HCT116 (cell line): ENCODE measurements around the gene CFAP92. TPM values are rescaled to one million over a fixed set of nuclear protein-coding genes. Genes with fewer than 3 reads are reported as not detected.

ENCODE experiments used
- ATAC-seq: fragments of 200-7000 bp; cut with Tn5 transposase; 2 replicates; pipeline ENCODE4 v1.9.1; 2020; ENCODE audit warnings: mild to moderate bottlenecking, moderate library complexity
- BruUV-seq: library from RNA; stranded (reverse); fragments of 400-500 nt; replicated peaks from 2 replicates; lab custom pipeline; 2021; lab: Mats Ljungman, UMichigan
- CTCF ChIA-PET: fragments of 300-600 bp; sonication (Branson Sonifier 250); formaldehyde crosslinking; loops from one replicate; lab custom pipeline; 2021; ENCODE audit warnings: antibody characterized with exemption; lab: Charles Lee
- POLR2A ChIA-PET: fragments of 300-600, 350-600 bp; sonication (Branson Sonifier 250); formaldehyde crosslinking; loops from one replicate; lab custom pipeline; 2021; ENCODE audit warnings: antibody characterized with exemption; lab: Charles Lee
- RAD21 ChIA-PET, 2 experiments: fragments of 300-600 bp; sonication (Branson Sonifier 250); formaldehyde crosslinking; loops; one replicate each; lab custom pipeline; 2023; ENCODE audit warnings: low total read pairs in 2 of 2; ENCODE audit not compliant: uncharacterized antibody in 2 of 2, unreplicated experiment in 2 of 2, low non-redundant PET in 1 of 2; lab: Charles Lee
- DNase-seq: peaks from one replicate; pipeline ENCODE4 v3.0.0-alpha.2; 2010; ENCODE audit warnings: low read depth, low spot score
- H2AFZ ChIP-seq: fragments of 200-600 bp; shearing (Covaris generic), sonication (generic); 2 replicates; pipeline ENCODE4 v1.6.1; 2017; ENCODE audit warnings: low read depth, mixed run types, mixed read lengths, antibody characterized with exemption, low read length; ENCODE audit not compliant: poor library complexity, severe bottlenecking
- H3K27ac ChIP-seq: 2 replicates; pipeline ENCODE4 v1.5.1; 2012; ENCODE audit warnings: low read depth, low read length
- H3K27me3 ChIP-seq: fragments of 200-600 bp; sonication (generic); 2 replicates; pipeline ENCODE4 v1.6.1; 2016; ENCODE audit warnings: mixed run types, low read length, mixed read lengths; ENCODE audit not compliant: insufficient read depth
- H3K36me3 ChIP-seq, 2 experiments: fragments of 200-500 bp in 1 of 2; fragments of 200-600 bp in 1 of 2; sonication (Bioruptor generic) in 1 of 2; sonication (generic) in 1 of 2; 2 replicates each; pipeline versions ENCODE4 v1.5.1 to v1.6.1; 2014 to 2016; ENCODE audit warnings: low read length in 2 of 2, inconsistent platforms in 1 of 2, mixed read lengths in 1 of 2, mixed run types in 1 of 2; ENCODE audit not compliant: insufficient read depth in 2 of 2, control insufficient read depth in 1 of 2
- H3K4me1 ChIP-seq, 2 experiments: fragments of 200-600 bp in 1 of 2; sonication (generic) in 1 of 2; 2 replicates each; pipeline versions ENCODE4 v1.5.1 to v1.6.1; 2012 to 2017; ENCODE audit warnings: low read length in 2 of 2, inconsistent platforms in 1 of 2, mild to moderate bottlenecking in 1 of 2, mixed read lengths in 1 of 2, mixed run types in 1 of 2, moderate library complexity in 1 of 2; ENCODE audit not compliant: insufficient read depth in 2 of 2, control insufficient read depth in 1 of 2
- H3K4me2 ChIP-seq: fragments of 200-600 bp; sonication (generic); 2 replicates; pipeline ENCODE4 v1.6.1; 2017; ENCODE audit warnings: mixed run types, low read length, mixed read lengths
- H3K4me3 ChIP-seq, 2 experiments: fragments of 200-600 bp in 1 of 2; sonication (generic) in 1 of 2; replicated peaks in 1 of 2; 2 replicates each; pipeline ENCODE4 v1.5.1; 2011 to 2016; ENCODE audit warnings: low read length in 2 of 2, control low read depth in 1 of 2, low read depth in 1 of 2, mild to moderate bottlenecking in 1 of 2, mixed read lengths in 1 of 2, mixed run types in 1 of 2
- H3K79me2 ChIP-seq: fragments of 200-600 bp; sonication (generic); 2 replicates; pipeline ENCODE4 v1.6.1; 2017; ENCODE audit warnings: mild to moderate bottlenecking, mixed run types, low read length, moderate library complexity, mixed read lengths; ENCODE audit not compliant: insufficient read depth
- H3K9ac ChIP-seq: fragments of 200-600 bp; sonication (generic); 2 replicates; pipeline ENCODE4 v1.6.1; 2016; ENCODE audit warnings: low read length, mixed read lengths
- H3K9me2 ChIP-seq: fragments of 200-600 bp; sonication (generic), shearing (Covaris generic); 2 replicates; pipeline ENCODE4 v1.6.1; 2017; ENCODE audit warnings: mixed run types, mild to moderate bottlenecking, moderate library complexity; ENCODE audit not compliant: insufficient read depth
- H3K9me3 ChIP-seq, 2 experiments: fragments of 200-500 bp in 1 of 2; fragments of 200-600 bp in 1 of 2; sonication (Bioruptor generic) in 1 of 2; sonication (generic) in 1 of 2; 2 replicates each; pipeline ENCODE4 v1.6.1; 2014 to 2017; ENCODE audit warnings: low read length in 2 of 2, mixed read lengths in 2 of 2, inconsistent platforms in 1 of 2, low read depth in 1 of 2, mild to moderate bottlenecking in 1 of 2, mixed run types in 1 of 2, moderate library complexity in 1 of 2; ENCODE audit not compliant: control insufficient read depth in 1 of 2, insufficient read depth in 1 of 2
- H4K20me1 ChIP-seq: fragments of 200-600 bp; sonication (generic), shearing (Covaris generic); 2 replicates; pipeline ENCODE4 v1.6.1; 2017; ENCODE audit warnings: mixed run types, mild to moderate bottlenecking, moderate library complexity; ENCODE audit not compliant: insufficient read depth
- FOSL1 ChIP-seq: IDR thresholded peaks from 2 replicates; pipeline ENCODE4 v1.6.1; 2012; ENCODE audit warnings: low read depth
- JUND ChIP-seq: IDR thresholded peaks from 2 replicates; pipeline ENCODE4 v1.6.1; 2012
- POLR2AphosphoS5 ChIP-seq: IDR thresholded peaks from 2 replicates; pipeline ENCODE4 v1.6.1; 2011; ENCODE audit warnings: mild to moderate bottlenecking, low read depth, low read length, moderate library complexity
- RAD21 ChIP-seq: IDR thresholded peaks from 2 replicates; pipeline ENCODE4 v1.6.1; 2012; ENCODE audit warnings: low read depth, mild to moderate bottlenecking
- SIN3A ChIP-seq: IDR thresholded peaks from 2 replicates; pipeline ENCODE4 v1.6.1; 2012; ENCODE audit warnings: low read depth
- TCF7L2 ChIP-seq: IDR thresholded peaks from 2 replicates; pipeline ENCODE4 v1.7.0; 2011; ENCODE audit warnings: borderline replicate concordance, inconsistent platforms; ENCODE audit not compliant: insufficient read depth, insufficient read length; ENCODE audit errors: extremely low read depth
- ZNF274 ChIP-seq: fragments of 200-500 bp; sonication (Bioruptor generic); IDR thresholded peaks from 2 replicates; pipeline ENCODE4 v1.6.1; 2014; ENCODE audit warnings: mild to moderate bottlenecking, low read depth, low read length, inconsistent platforms
- intact Hi-C: fragments of 100-400 bp; cut with micrococcal nuclease; formaldehyde crosslinking; loops from 2 replicates; pipeline ENCODE4 v1.10.0; 2022
- total RNA-seq: library from RNA; stranded (reverse); gene quantifications from one replicate; pipeline ENCODE4 v1.2.1, GENCODE V29; 2021; ENCODE audit not compliant: unreplicated experiment
- TF ChIP-seq, protein P1 (sequence below): IDR thresholded peaks from 2 replicates; pipeline ENCODE4 v1.6.1; 2012
- TF ChIP-seq, protein P2 (sequence below): IDR thresholded peaks from 2 replicates; pipeline ENCODE4 v1.6.1; 2012; ENCODE audit warnings: low read depth

CFAP92 gene
- total RNA-seq, 1 experiment from 2014 or later: 3.6 TPM

DNA sequence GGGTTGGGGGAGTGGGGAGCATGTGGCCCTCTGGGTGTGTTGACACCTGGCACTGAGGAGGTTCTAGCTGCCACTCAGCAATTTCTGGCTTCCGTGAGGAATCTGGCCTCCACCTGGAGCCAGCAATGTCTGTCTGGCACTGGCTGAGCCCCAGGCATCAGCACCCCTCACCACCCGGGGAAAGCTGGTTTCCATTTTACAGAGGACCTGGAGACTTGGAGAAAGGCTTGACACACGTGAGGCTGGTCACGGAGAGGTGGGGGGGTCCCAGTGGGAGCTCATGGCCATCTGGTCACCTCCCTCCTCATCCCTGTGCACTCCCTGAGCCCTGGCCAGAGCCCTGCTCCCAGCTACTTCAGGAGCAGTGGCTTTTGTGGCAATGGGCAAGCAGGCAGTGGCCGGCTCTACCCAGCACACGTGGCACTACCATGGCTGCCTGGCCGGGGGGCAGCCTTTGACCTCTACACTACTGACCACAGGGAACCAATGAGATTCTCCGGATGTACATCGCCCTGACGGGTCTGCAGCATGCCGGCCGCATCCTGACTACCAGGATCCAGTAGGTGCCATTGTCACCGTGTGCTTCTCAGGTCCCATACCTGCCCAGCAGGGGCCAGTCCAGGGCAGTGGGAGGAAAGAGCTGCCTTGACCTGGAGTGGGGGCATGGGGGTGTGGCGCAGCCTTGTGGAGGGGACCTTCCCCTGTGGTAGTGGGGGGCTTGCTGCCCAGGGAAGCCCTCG is 86.0 kb downstream of the CFAP92 start:
- ChIA-PET CTCF (no interaction called here), POLR2A (no interaction called here), RAD21 (no interaction called here)
- Histone ChIP-seq H2AFZ (no peak overlapping the region), H3K27me3 (no peaks in the 10 kb centered on the region), H3K4me2 (no peak overlapping the region), H3K27ac (no peak overlapping the region), H3K9me2 (no peaks in the 10 kb centered on the region), H3K79me2 (no peaks in the 10 kb centered on the region), H4K20me1 (no peaks in the 10 kb centered on the region), H3K36me3 (peaks cover 30 to 60% of the 10 kb centered on the region in 2 experiments), H3K9me3 (no peaks in the 10 kb centered on the region), H3K4me1 (no peaks in the 10 kb centered on the region), H3K4me3 (no peak overlapping the region), H3K9ac (no peak overlapping the region)
- ATAC-seq (no peak), DNase-seq (no peak)
- intact Hi-C loops: no loop called here
- TF ChIP-seq TCF7L2 (no peak), RAD21 (no peak), ZNF274 (no peak), SIN3A (no peak), POLR2AphosphoS5 (no peak), JUND (no peak)
- TF ChIP-seq, protein P1, sequence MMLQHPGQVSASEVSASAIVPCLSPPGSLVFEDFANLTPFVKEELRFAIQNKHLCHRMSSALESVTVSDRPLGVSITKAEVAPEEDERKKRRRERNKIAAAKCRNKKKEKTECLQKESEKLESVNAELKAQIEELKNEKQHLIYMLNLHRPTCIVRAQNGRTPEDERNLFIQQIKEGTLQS: no peak
- BruUV-seq: no TSS peak

DNA sequence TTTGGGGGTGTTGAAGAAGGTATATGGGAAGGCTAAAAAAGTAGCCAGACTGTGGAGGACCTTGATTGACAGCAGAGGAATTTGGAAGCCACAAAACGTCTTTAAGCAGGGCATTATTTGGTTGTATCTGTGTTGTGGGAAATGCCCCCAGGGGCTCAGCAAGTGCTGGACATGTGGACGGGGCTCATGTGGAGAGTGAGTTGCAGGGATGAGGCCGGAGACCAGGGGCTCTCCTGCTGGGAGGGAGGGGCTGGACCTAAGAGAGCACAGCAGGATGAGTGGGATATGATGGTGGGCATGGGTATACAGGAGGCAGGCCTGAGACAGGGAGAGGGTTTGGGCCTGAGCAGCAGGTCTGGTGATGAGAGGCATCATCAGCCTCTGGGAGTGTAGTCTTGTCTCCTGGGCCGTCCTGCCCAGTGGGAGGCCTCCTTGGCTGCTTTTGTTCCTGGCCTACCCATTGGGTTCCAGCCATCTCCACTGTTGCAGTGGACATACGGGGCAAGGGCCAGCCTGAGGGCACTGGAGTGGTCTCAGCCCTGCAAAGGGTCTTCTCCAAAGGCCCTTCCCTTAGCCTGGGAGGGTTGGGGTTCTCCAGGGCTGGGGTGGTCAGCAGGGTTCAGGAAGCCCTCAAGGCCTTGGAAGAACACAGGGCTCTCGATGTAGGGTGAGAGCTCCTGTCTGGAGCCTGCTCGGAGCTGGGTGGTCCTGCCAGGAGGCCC is 86.9 kb downstream of the CFAP92 start:
- Histone ChIP-seq H4K20me1 (no peaks in the 10 kb centered on the region), H2AFZ (no peak overlapping the region), H3K36me3 (peaks cover 33 to 55% of the 10 kb centered on the region in 2 experiments), H3K9me2 (no peaks in the 10 kb centered on the region), H3K9me3 (no peaks in the 10 kb centered on the region)
- DNase-seq: no peak
- no TSS peak for BruUV-seq
- CTCF ChIA-PET: no interaction called here
- no peak for TF ChIP-seq ZNF274
- no peak for TF ChIP-seq POLR2AphosphoS5
- TF ChIP-seq, protein P1: no peak
- TF ChIP-seq, protein P2, sequence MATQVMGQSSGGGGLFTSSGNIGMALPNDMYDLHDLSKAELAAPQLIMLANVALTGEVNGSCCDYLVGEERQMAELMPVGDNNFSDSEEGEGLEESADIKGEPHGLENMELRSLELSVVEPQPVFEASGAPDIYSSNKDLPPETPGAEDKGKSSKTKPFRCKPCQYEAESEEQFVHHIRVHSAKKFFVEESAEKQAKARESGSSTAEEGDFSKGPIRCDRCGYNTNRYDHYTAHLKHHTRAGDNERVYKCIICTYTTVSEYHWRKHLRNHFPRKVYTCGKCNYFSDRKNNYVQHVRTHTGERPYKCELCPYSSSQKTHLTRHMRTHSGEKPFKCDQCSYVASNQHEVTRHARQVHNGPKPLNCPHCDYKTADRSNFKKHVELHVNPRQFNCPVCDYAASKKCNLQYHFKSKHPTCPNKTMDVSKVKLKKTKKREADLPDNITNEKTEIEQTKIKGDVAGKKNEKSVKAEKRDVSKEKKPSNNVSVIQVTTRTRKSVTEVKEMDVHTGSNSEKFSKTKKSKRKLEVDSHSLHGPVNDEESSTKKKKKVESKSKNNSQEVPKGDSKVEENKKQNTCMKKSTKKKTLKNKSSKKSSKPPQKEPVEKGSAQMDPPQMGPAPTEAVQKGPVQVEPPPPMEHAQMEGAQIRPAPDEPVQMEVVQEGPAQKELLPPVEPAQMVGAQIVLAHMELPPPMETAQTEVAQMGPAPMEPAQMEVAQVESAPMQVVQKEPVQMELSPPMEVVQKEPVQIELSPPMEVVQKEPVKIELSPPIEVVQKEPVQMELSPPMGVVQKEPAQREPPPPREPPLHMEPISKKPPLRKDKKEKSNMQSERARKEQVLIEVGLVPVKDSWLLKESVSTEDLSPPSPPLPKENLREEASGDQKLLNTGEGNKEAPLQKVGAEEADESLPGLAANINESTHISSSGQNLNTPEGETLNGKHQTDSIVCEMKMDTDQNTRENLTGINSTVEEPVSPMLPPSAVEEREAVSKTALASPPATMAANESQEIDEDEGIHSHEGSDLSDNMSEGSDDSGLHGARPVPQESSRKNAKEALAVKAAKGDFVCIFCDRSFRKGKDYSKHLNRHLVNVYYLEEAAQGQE: no peak
- no peak for TF ChIP-seq FOSL1
- TF ChIP-seq, all 23 proteins: peak for 0
- H3K4me3 ChIP-seq: no peak overlapping the region
- no peaks in the 10 kb centered on the region for H3K4me1 ChIP-seq
- H3K4me2 ChIP-seq: no peak overlapping the region
- no peak for ATAC-seq
- no peak overlapping the region for H3K9ac ChIP-seq
- intact Hi-C loops: no loop called here
- H3K27me3 ChIP-seq: no peaks in the 10 kb centered on the region
- H3K27ac ChIP-seq: no peak overlapping the region
- ChIA-PET RAD21 (no interaction called here), POLR2A (no interaction called here)
- no peaks in the 10 kb centered on the region for H3K79me2 ChIP-seq
